ENCODE results near the gene PPP4R3A. TPM values are rescaled to one million over a fixed set of nuclear protein-coding genes. Genes with fewer than 3 reads are reported as not detected.
"Not testable (repeated sequence)": the region's sequence is repeated elsewhere in the genome, so short reads cannot be mapped to it uniquely, and the experiment has no call there.

Gene PPP4R3A
- total RNA-seq, 1 donor from 2014 or later = 64.4 TPM

DNA sequence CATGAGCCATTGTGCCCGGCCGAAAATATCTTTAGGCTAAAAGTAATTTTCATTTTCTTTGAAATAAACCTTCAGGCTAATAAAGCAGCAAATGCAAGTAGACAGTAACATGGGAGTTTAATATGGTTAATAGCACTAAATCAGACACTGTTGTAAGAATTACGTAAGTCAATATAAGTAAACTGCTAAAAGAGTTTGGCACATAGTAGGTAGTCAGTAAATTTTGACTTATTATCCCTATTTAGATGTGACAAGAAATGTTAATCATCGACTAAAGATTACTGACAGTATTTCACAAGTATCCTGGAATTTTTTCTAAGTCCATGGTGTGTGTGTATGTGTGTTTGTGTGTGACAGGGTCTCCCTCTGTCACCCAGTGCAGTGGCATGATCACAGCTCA lies 3.9 kb downstream of the PPP4R3A start:
- no peak for DNase-seq (ENCODE audit: low spot score)

DNA sequence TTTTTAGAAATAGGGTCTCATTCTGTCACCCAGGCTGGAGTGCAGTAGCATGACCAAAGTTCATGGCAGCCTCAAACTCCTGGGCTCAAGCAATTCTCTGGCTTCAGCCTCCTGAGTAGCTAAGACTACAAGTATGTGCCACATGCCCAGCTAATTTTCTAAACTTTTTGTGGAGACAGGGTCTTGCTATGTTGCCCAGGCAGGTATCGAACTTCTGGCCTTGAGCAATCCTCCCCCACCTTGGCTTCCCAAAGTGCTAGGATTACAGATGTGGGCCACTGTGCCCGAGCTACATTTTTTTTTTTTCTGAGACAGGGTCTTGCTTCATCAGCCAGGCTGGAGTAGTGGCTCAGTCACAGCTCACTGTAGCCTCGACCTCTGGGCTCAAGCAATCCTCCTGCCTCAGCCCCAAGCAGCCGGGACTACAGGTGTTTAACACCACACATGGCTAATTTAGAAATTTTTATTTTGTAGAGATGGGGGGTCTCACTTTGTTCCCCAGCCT lies 7.1 kb downstream of the PPP4R3A start:
- DNase-seq (ENCODE audit: low spot score) = no peak

DNA sequence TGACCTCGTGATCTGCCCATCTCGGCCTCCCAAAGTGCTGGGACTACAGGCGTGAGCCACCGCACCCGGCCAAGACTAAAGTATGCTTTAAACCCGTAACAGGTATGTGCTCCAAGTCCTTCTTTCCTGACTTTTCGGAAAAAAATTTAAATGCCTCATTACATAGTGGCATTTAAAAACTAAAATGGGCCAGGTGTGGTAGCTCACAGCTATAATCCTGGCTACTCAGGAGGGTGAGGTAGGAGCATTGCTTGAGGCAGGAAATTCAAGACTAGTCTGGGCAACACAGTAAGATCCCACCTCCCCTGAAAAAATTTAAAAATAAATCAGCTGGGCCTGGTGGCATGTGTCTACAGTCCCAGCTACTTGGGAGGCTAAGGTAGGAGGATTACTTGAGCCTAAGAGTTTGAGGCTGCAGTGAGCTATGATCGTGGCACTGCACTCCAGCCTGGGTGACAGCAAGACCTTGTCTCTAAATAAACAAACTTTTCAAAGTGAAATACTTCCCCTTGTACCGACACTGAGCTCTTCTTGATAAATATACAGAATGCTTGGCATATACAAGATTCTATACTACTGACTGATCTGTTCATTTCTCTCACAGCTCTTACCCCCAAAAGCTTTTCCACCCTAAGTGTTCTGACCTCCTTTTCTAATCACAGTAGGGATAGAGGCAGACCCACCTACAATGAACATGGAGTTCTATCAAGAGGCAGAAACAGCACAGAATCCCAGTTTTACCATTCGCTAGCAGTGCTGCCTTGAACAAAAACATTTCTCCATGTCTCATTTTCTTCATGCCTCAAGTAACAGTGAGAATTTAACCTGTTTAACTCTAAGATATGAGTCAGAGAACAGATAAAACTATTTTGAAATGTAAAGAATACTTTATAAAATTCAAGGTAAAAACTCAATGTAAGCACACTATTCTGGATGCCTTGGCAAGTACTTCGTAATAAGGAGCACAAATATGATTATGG lies 7.9 kb downstream of the PPP4R3A start:
- no peak for DNase-seq (ENCODE audit: low spot score)

DNA sequence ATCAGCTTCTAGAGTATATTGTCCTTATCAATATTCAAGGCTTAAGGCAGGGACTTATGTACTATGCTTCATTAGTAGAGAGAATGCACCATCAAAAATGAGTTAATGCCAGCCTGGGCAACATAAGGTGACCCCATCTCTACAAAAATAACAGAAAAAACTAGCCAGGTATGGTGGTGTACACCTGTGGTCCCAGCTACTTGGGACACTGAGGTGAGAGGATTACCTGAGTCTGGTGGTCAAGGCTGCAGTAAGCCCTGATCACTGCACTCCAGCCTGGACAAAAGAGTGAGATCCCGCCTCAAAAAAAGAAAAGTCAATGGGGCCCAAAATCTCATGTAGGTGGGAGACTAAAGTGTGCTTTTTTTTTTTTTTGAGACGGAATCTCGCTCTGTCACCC lies 8.8 kb downstream of the PPP4R3A start:
- no peak for DNase-seq (ENCODE audit: low spot score)

DNA sequence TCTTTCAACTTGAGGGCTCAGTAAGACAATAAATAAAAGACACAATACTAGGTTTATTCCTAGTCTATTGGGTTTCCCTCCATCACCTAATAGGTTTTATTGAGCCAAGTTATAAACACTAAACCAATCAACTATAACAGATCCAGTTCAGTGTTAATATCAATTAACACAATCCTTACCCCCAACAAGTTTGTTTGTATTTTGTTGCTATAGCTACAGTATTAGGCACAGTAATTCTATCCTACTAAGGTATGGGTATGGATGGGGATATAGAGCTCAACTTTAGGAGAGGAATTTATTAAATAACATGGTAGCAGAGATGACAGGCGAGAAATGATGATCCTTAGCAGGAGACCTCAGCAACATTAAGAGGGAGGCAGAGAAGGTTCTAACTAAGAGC lies 13.3 kb downstream of the PPP4R3A start:
- no peak for DNase-seq (ENCODE audit: low spot score)

DNA sequence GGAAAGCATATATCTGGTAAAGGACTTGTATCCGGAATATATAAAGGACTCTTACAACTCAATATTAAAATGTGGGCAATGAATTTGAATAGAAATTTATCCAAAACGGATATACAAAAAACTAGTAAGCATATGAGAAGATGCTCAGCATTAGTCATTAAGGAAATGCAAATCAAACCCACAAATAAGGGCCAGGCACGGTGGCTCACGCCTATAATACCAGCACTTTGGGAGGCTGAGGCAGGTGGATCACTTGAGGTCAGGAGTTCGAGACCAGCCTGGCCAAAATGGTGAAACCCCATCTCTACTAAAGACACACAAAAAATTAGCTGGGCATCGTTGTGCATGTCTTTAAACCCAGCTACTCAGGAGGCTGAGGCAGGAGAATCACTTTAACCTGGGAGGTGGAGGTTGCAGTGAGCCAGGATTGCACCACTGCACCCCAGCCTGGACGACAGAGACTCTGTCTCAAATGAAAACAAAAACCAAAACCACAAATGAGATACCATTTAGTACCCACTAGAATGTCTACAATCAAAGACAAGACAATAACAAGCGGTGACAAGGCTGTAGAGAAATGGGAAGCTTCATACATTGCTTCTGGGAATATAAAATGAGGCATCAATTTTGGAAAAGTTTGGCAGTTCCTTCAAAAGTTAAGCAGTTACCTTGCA lies 15.6 kb downstream of the PPP4R3A start:
- DNase-seq (ENCODE audit: low spot score) = not testable (repeated sequence)

DNA sequence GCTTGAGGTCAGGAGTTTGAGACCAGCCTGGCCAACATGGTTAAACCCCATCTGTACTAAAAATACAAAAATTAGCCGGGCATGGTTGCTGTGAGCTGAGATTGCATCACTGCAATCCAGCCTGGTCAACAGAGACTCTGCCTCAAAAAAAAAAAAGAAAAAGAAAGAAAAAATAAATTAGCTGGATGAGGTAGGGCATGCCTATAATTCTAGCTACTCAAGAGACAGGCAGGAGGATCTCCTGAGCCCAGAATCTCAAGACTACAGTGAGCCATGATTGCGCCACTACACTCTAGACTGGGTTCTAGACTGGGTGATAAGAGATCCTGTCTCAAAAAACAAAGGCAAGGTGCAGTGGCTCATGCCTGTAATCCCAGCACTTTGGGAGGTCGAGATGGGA lies 16.9 kb downstream of the PPP4R3A start:
- DNase-seq (ENCODE audit: low spot score) = no peak

DNA sequence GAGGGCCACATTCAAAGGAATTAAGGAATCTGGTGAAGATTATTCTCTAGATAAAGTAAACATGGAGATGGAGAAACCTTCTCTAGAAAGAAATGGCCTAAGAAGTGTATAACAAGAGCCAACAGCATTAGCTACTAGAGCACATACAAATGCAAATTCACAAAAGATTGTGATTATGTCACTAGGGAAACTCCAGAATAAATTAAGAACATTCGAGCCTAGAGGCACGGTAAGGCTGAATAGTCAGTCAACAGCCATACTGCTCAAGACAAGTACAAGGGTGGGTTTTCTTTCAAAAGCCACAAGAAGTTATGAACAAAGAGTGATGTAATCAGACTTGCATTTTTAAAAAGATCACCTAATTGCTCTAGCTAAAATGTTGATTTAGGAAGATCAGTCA lies 25.4 kb downstream of the PPP4R3A start:
- DNase-seq (ENCODE audit: low spot score) = no peak

DNA sequence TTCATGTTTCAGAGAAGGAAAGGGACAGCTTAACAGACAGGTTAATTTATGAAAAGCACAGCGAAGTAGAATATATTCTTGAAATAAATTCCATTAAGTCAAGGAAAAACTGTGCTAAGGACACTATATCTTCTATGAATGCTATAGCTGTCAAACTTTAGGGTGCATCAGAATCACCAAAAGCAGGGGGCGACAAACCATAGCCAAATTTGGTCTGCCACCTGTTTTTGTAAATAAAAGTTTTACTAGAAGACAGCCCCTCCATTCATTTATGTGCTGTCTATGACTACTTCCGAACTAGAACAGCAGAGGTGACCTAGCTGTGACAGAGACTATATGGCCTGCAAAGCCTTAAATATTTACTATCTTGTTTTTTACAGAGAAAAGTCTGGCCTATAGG lies 25.9 kb downstream of the PPP4R3A start:
- DNase-seq (ENCODE audit: low spot score) = no peak

DNA sequence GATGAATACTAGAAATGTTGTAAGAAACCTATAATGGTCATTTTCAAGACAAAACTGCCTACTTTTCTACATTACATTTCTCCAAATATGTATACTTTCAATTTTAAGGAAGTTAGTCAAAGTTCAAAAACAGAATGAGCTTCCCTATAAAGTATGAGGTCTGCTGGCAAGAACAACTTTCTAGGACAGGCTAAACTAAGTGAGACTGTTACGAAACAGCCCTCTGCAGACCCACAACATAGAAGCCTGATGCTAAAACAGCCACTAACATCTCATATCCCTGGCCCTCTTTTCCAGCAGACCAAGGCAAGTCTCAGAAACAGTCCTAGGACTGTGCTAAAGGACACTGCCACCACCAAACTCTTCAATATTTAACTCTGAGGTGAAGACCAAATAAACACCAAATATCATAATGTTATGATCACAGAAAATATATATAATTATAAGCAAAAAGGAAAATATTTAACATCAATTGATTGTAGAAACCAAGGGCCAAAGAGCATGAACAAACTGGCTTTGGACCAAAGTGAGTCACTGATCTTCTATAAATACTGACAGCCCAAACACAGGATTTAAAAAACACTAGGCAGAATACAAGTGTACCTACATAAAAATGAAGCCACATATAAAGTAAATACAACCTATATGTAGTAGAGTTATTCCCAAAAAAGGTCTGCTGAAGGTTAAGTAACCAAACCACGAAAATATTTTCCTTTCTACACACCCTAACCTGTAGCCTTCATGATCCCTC lies 27.7 kb downstream of the PPP4R3A start:
- no peak for DNase-seq (ENCODE audit: low spot score)

DNA sequence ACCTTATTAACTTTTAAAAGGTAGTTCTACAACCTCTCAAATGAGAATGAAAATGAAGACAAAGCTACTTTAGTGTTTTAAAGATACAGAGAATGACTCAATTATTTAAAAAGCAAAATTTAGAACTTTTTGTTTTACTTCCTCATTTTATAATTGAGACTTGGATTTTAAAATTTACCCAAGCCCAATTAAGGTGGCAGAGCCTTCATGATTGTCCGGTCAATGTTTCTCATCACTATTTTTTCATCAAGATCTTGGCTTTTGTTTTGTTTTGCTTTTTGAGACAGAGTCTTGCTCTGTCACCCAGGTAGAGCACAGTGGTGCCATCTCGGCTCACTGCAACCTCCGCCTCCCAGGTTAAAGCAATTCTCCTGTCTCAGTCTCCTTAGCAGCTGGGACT lies 32.7 kb downstream of the PPP4R3A start:
- DNase-seq (ENCODE audit: low spot score) = no peak

DNA sequence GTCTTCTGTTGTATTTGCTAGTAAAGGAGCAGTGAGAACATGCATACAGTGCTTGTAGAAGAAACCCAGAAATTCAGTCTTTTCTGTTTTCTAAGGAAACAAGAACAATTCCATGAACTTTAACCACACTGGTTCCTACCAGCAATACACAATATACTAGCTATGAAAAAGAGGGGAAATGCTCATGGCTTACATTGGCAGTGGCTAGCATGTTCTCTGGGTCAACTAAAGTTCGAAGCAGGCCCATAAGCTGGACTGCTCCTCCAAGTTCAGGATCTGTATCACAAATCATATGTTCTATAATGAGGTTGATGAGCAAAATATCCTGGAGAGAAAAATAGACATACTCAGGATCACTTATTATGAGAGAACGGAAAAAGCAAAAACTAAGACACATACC lies 37.1 kb downstream of the PPP4R3A start:
- DNase-seq (ENCODE audit: low spot score) = no peak

DNA sequence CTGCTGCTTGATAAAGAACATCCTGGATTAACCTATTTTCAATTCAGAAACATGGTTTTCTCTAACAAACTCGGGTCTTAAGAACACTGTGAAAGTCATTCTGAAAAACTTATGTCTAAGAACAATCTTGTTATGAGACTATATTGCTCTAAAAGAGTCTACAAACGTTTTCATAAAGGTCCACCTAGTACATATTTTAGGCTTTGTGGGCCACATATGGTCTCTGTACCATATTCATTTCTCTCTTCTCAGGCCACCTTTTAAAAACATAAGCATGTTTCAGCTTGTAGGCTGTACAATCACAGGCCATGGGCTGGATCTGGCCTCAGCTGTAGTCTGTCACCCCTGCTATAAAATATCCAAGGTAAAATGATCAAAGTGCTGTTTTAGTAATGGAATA lies 39.9 kb downstream of the PPP4R3A start:
- no peak for DNase-seq (ENCODE audit: low spot score)

DNA sequence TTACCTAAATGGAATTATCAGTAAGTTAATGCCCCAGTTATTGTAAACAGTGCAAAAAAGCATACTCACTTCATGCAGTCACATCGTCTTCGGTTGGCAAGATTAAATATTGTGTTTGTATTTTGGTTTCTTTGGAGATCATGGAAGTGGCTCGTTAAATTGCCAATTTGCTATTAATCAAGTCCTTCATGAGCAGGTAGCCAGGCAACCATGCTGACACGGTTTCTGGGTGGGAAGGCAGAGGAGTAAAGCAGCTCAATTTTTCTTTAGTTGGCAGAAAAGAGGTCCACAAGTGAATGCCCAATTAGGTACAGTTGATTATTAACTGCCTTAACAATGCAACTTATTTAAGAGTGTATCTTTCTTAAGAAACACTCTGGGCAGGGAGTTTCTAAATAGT lies 43.9 kb downstream of the PPP4R3A start:
- DNase-seq (ENCODE audit: low spot score) = no peak

DNA sequence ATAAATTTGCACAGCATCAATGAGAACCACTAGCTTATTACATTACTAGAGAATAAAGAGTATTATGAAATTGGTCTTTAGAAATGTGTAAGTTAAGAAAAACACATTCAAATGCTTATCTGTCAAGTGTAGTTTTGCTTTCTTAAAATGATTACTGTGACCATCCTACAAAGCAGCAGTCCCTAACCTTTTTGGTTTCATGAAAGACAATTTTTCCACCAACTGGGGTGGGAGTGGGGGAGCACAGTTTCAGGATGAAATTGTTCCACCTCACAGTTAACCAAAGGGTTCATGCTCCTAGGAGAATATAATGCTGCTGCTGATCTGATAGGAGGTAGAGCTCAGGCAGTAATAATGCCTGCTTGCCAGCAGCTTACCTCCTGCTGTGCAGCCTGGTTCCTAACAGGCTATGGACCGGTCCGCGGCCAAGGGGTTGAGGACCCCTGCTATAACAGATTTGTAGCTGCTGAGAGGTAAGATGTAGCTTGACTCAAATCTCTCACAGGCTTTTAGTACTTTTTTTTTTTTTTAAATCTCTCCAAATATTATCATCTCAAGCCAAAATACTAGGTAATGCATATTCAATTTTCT lies 45.4 kb downstream of the PPP4R3A start:
- no peak for DNase-seq (ENCODE audit: low spot score)

DNA sequence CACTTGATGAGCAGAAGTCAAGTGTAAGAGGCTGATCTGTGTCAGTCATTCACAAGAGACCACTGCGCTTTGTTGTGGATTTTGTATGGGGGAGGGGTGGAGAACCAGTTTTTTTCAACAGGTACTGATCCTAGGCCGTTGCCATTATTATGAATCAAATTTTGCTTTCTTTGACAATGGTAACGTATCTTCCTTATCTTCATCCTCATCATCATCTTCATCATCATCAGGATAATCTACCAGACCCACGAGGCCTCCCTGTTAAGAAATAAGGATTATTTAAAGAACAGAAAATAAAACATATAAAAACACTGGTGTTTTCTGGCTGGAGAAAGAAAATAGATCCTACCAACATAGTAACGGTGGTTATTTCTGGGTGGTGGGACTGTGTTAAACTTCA lies 51.5 kb downstream of the PPP4R3A start:
- no peak for DNase-seq (ENCODE audit: low spot score)

DNA sequence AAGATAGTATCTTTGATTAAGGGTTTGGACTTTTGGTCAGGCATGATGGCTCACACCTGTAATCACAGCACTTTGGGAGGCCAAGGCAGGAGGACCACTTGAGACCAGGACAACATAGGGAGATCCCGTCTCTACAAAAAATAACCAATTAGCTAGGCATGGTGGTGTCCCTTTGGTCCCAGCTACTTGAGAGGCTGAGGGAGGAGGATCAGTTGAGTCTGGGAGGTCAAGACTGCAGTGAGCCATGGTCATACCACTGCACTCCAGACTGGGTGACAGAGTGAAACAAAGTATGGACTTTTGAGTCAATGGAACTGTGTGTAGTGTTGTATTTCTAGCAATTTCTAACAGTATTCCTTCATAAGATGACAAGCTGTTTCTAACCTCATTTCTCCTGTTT lies 53.8 kb downstream of the PPP4R3A start:
- no peak for DNase-seq (ENCODE audit: low spot score)

DNA sequence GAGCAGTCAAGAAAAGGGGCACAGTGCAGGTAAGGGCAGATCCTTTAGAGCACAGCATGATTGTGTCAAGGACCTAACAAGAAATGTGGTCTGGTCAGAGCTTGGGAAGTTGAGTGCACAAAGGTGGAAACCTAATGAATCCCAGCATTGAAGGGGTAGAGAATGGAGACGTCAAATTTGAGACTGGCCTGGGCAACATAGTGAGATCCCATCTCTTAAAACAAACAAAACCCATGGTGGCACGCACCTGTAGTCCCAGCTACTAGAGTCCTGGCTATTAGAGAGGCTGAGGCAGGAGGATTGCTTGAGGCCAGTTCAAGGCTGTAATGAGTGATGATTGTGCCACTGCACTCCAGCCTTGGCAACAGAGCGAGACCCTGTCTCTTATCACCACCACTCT lies 55.5 kb downstream of the PPP4R3A start:
- DNase-seq (ENCODE audit: low spot score) = no peak

DNA sequence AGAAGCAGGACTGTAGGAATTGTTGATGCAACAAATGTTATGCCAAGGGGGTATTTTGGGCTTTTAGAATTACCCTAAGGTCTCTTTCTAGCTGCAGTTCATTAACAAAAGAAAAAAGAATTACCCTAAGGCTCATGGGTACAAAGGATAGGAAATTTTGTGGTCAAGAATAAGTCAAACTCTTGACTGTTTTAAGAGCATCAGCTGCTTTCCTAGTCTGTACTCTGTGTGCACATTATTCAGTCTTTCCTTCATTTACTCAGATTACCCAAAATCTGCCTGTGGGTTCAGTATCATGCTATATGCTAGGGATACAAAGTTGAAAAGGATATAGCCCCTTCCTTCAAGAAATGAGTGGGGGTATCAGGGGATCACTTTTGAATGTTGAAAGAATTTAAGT lies 56.0 kb downstream of the PPP4R3A start:
- DNase-seq (ENCODE audit: low spot score) = no peak

DNA sequence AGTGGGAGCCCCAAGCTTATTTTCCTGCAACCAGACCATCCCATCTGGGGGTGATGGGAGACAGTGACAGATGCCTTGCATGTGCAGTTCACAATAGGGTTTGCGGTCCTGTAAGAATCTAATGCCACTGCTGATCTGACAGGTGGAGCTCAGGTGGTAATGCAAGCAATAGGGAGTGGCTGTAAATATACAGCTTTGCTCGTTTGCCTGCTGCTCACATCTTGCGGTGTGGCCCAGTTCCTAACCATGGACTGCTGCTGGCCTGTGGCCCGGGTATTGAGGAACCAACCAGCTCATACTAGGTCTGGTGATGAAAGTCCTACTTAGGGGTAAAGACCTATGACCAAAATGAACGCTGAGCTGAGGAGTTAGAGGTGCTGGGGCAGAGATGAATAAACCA lies 56.4 kb downstream of the PPP4R3A start:
- DNase-seq (ENCODE audit: low spot score) = no peak

DNA sequence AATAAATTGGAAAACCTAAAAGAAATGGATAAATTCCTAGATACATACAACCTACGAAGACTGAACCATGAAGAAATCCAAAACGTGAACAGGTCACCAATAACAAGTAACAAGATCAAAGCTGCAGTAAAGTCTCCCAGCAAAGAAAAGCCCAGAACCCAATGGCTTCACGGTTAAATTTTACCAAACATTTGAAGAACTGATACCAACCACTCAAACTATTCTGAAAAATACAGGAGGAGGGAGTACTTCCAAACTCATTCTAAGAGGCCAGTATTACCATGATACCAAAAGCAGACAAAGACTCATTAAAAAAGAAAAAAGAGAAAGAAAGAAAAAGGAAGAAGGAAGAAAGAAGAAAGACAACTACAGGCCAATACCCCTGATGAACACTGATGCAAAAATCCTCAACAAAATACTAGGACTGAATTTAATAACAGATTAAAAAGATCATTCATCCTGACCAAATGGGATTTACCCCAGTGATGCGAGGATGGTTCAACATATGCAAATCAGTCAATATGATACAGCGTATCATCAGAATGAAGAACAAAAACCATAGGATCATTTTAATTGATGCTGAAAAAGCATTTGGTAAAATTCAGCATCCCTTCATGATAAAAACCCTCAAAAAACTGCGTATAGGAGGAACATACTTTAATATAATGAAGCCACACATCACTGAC lies 65.6 kb downstream of the PPP4R3A start:
- DNase-seq (ENCODE audit: low spot score) = no peak
